Astrocyte (in vitro differentiated cells and primary cell): ENCODE results near the gene IFI16. TPM values are rescaled to one million over a fixed set of nuclear protein-coding genes. Genes with fewer than 3 reads are reported as not detected.
"Not testable (repeated sequence)": the region's sequence is repeated elsewhere in the genome, so short reads cannot be mapped to it uniquely, and the experiment has no call there.

Experiments used
- DNase-seq: peaks from one replicate; pipeline ENCODE4 v3.0.0-alpha.2; 2010; ENCODE audit warnings: low read depth
- FAIRE-seq: peaks from 2 replicates; lab custom pipeline; 2011; peaks lifted over from hg19 to GRCh38; lab: Jason Lieb, UNC
- H2AFZ ChIP-seq: 2 replicates; pipeline ENCODE4 v1.6.0; 2012; ENCODE audit warnings: low read depth, low read length, inconsistent platforms
- H3K27ac ChIP-seq: 2 replicates; pipeline ENCODE4 v1.5.1; 2011; ENCODE audit warnings: low read depth, low read length, inconsistent platforms
- H3K27me3 ChIP-seq: 2 replicates; pipeline ENCODE4 v1.6.0; 2011; ENCODE audit warnings: low read length, inconsistent platforms; ENCODE audit not compliant: insufficient read depth
- H3K36me3 ChIP-seq: 2 replicates; pipeline ENCODE4 v1.5.1; 2011; ENCODE audit warnings: low read length, inconsistent platforms; ENCODE audit not compliant: insufficient read depth
- H3K4me1 ChIP-seq: 2 replicates; pipeline ENCODE4 v1.5.1; 2011; ENCODE audit warnings: low read length, inconsistent platforms; ENCODE audit not compliant: insufficient read depth
- H3K4me2 ChIP-seq: 2 replicates; pipeline ENCODE4 v1.6.0; 2012; ENCODE audit warnings: low read length, inconsistent platforms
- H3K4me3 ChIP-seq: 2 replicates; pipeline ENCODE4 v1.5.1; 2011; ENCODE audit warnings: low read depth, mild to moderate bottlenecking, low read length, inconsistent platforms; ENCODE audit not compliant: insufficient read depth
- H3K79me2 ChIP-seq: 2 replicates; pipeline ENCODE4 v1.6.0; 2012; ENCODE audit warnings: mild to moderate bottlenecking, low read length, inconsistent platforms; ENCODE audit not compliant: insufficient read depth
- H3K9ac ChIP-seq: 2 replicates; pipeline ENCODE4 v1.6.0; 2012; ENCODE audit warnings: mild to moderate bottlenecking, low read length, inconsistent platforms
- H3K9me3 ChIP-seq: 2 replicates; pipeline ENCODE4 v1.5.1; 2012; ENCODE audit warnings: low read depth, mild to moderate bottlenecking, low read length, inconsistent platforms; ENCODE audit not compliant: insufficient read depth
- H4K20me1 ChIP-seq: 2 replicates; pipeline ENCODE4 v1.6.0; 2012; ENCODE audit warnings: low read length, inconsistent platforms; ENCODE audit not compliant: insufficient read depth
- H3K27ac Mint-ChIP-seq: one replicate; pipeline ENCODE4 v1.8.0; 2021; ENCODE audit warnings: mild to moderate bottlenecking, mixed read lengths; ENCODE audit not compliant: unreplicated experiment
- H3K27me3 Mint-ChIP-seq: one replicate; pipeline ENCODE4 v1.8.0; 2021; ENCODE audit warnings: low read depth, mixed read lengths; ENCODE audit not compliant: unreplicated experiment
- H3K36me3 Mint-ChIP-seq: one replicate; pipeline ENCODE4 v1.8.0; 2021; ENCODE audit warnings: low read depth, mixed read lengths; ENCODE audit not compliant: unreplicated experiment
- H3K4me1 Mint-ChIP-seq: one replicate; pipeline ENCODE4 v1.8.0; 2021; ENCODE audit warnings: low read depth, mixed read lengths; ENCODE audit not compliant: unreplicated experiment
- H3K4me3 Mint-ChIP-seq: one replicate; pipeline ENCODE4 v1.8.0; 2021; ENCODE audit warnings: mild to moderate bottlenecking, moderate library complexity, mixed read lengths; ENCODE audit not compliant: unreplicated experiment
- H3K9me3 Mint-ChIP-seq: one replicate; pipeline ENCODE4 v1.8.0; 2021; ENCODE audit warnings: mild to moderate bottlenecking, mixed read lengths; ENCODE audit not compliant: unreplicated experiment
- CTCF ChIP-seq: IDR thresholded peaks from 2 replicates; pipeline ENCODE4 v1.5.1; 2011; ENCODE audit warnings: low read depth, mild to moderate bottlenecking, inconsistent platforms, low read length, moderate library complexity; ENCODE audit not compliant: insufficient read depth
- EZH2 ChIP-seq: IDR thresholded peaks from 2 replicates; pipeline ENCODE4 v1.6.1; 2012; ENCODE audit warnings: mild to moderate bottlenecking, low read length, inconsistent platforms; ENCODE audit not compliant: insufficient read depth
- total RNA-seq: library from RNA; stranded (reverse); gene quantifications from 2 replicates; pipeline ENCODE4 v1.2.1, GENCODE V29; 2021

IFI16 gene
- total RNA-seq, 1 donor from 2014 or later, result 109 TPM

GRCh38 chr1:159015440-159015909 is 5.8 kb downstream of the IFI16 start:
- Mint-ChIP-seq H3K36me3 (peaks cover 32% of the 10 kb centered on the region), H3K9me3 (peaks cover 1% of the 10 kb centered on the region), H3K4me1 (peaks cover 24% of the 10 kb centered on the region), H3K27me3 (no peaks in the 10 kb centered on the region), H3K27ac (peak overlapping the region; percentile 80), H3K4me3 (peak overlapping the region; percentile 43)
- peaks cover 40% of the 10 kb centered on the region for H3K79me2 ChIP-seq
- H3K27ac ChIP-seq, result peak overlapping the region; percentile 46
- H3K9me3 ChIP-seq, result no peaks in the 10 kb centered on the region
- FAIRE-seq (peak; percentile 96), DNase-seq (peak; percentile 81)
- H3K9ac ChIP-seq, result no peak overlapping the region
- H2AFZ ChIP-seq, result no peak overlapping the region
- TF ChIP-seq CTCF, result no peak
- TF ChIP-seq EZH2, result no peak
- H3K4me3 ChIP-seq, result no peak overlapping the region
- peak overlapping the region; percentile 33 for H3K4me2 ChIP-seq
- peaks cover 11% of the 10 kb centered on the region for H3K4me1 ChIP-seq
- peaks cover 15% of the 10 kb centered on the region for H3K36me3 ChIP-seq
- H4K20me1 ChIP-seq, result no peaks in the 10 kb centered on the region
- no peaks in the 10 kb centered on the region for H3K27me3 ChIP-seq

GRCh38 chr1:159023723-159024122 is 14.0 kb downstream of the IFI16 start:
- Histone ChIP-seq H3K4me1 (no peaks in the 10 kb centered on the region), H3K27me3 (no peaks in the 10 kb centered on the region), H3K4me3 (no peak overlapping the region), H2AFZ (no peak overlapping the region), H3K36me3 (peaks cover 20% of the 10 kb centered on the region), H3K9me3 (no peaks in the 10 kb centered on the region), H3K4me2 (no peak overlapping the region), H4K20me1 (peaks cover 4% of the 10 kb centered on the region), H3K9ac (no peak overlapping the region), H3K27ac (no peak overlapping the region), H3K79me2 (peaks cover 38% of the 10 kb centered on the region)
- Mint-ChIP-seq H3K27me3 (no peaks in the 10 kb centered on the region), H3K27ac (no peak overlapping the region), H3K4me1 (peaks cover 2% of the 10 kb centered on the region), H3K4me3 (no peak overlapping the region), H3K36me3 (peaks cover 24% of the 10 kb centered on the region), H3K9me3 (no peaks in the 10 kb centered on the region)
- no peak for DNase-seq
- no peak for TF ChIP-seq CTCF
- no peak for TF ChIP-seq EZH2
- FAIRE-seq, result no peak

- H3K79me2 ChIP-seq, result peaks cover 49% of the 10 kb centered on the region
- peaks cover 24% of the 10 kb centered on the region for H3K36me3 Mint-ChIP-seq
These were observed 15.3 kb downstream of the IFI16 start for GRCh38 chr1:159025043-159025442.

GRCh38 chr1:159026841-159027240 is 17.1 kb downstream of the IFI16 start:
- not testable (repeated sequence) for DNase-seq, H3K27me3 Mint-ChIP-seq, H2AFZ ChIP-seq, H3K9me3 Mint-ChIP-seq, H3K9me3 ChIP-seq, H3K27me3 ChIP-seq, H3K4me3 Mint-ChIP-seq, H3K4me1 Mint-ChIP-seq, H3K4me3 ChIP-seq, H3K4me1 ChIP-seq, H3K9ac ChIP-seq, H3K27ac Mint-ChIP-seq, FAIRE-seq, H3K27ac ChIP-seq, H3K4me2 ChIP-seq
- H3K36me3 Mint-ChIP-seq, result peaks cover 27% of the 10 kb centered on the region
- Histone ChIP-seq H3K36me3 (peaks cover 14% of the 10 kb centered on the region), H3K79me2 (peaks cover 59% of the 10 kb centered on the region), H4K20me1 (peaks cover 11% of the 10 kb centered on the region)

More at GRCh38 chr1:159025043-159025442, 15.3 kb downstream of the IFI16 start:
- no peak overlapping the region for H3K4me2 ChIP-seq
- no peaks in the 10 kb centered on the region for H3K9me3 ChIP-seq
- H3K27ac ChIP-seq, result no peak overlapping the region
- no peaks in the 10 kb centered on the region for H3K27me3 Mint-ChIP-seq
- H3K27ac Mint-ChIP-seq, result no peak overlapping the region
- H3K36me3 ChIP-seq, result peaks cover 16% of the 10 kb centered on the region
- no peaks in the 10 kb centered on the region for H3K4me1 ChIP-seq
- H3K27me3 ChIP-seq, result no peaks in the 10 kb centered on the region
- TF ChIP-seq EZH2, result no peak
- TF ChIP-seq CTCF, result no peak
- H3K4me1 Mint-ChIP-seq, result no peaks in the 10 kb centered on the region
- DNase-seq (no peak), FAIRE-seq (no peak)
- no peak overlapping the region for H3K4me3 Mint-ChIP-seq
- H4K20me1 ChIP-seq, result peaks cover 4% of the 10 kb centered on the region
- no peak overlapping the region for H2AFZ ChIP-seq
- H3K4me3 ChIP-seq, result no peak overlapping the region
- H3K9ac ChIP-seq, result no peak overlapping the region
- H3K9me3 Mint-ChIP-seq, result no peaks in the 10 kb centered on the region
